ENCODE results near the gene JMJD1C.
A peak's percentile ranks its signal among the peaks of the same experiment; 100 is the strongest.
"Not testable (repeated sequence)": the region's sequence is repeated elsewhere in the genome, so short reads cannot be mapped to it uniquely, and the experiment has no call there.

Gene JMJD1C

GRCh38 chr10:63465293-63466143 is at the start of gene JMJD1C:
JMJD1C (minus strand) TSS chr10:63465977; CDS start chr10:63465662, 315 bp downstream.
- H3K27me3 Mint-ChIP-seq = no peaks in the 10 kb centered on the region
- H3K27ac Mint-ChIP-seq = peak within 1 kb of the TSS; percentile 80
- no peaks in the 10 kb centered on the region for H3K9me3 Mint-ChIP-seq
- H3K4me1 Mint-ChIP-seq = peaks cover 51% of the 10 kb centered on the region
- peak within 1 kb of the TSS; percentile 89 for H3K4me3 Mint-ChIP-seq
- H3K36me3 Mint-ChIP-seq = no peaks in the 10 kb centered on the region

- no peak overlapping the region for H3K4me3 Mint-ChIP-seq
- no peak overlapping the region for H3K27ac Mint-ChIP-seq
- no peaks in the 10 kb centered on the region for H3K27me3 Mint-ChIP-seq
- H3K9me3 Mint-ChIP-seq = no peaks in the 10 kb centered on the region
- peaks cover 16% of the 10 kb centered on the region for H3K36me3 Mint-ChIP-seq
- H3K4me1 Mint-ChIP-seq = peaks cover 78% of the 10 kb centered on the region
Observed at GRCh38 chr10:63515002-63515763, 49.4 kb upstream of the JMJD1C start.

GRCh38 chr10:63506554-63506953 is 40.8 kb upstream of the JMJD1C start:
- peaks cover 48% of the 10 kb centered on the region for H3K4me1 Mint-ChIP-seq
- H3K27ac Mint-ChIP-seq = no peak overlapping the region
- no peak overlapping the region for H3K4me3 Mint-ChIP-seq
- no peaks in the 10 kb centered on the region for H3K9me3 Mint-ChIP-seq
- H3K36me3 Mint-ChIP-seq = peaks cover 19% of the 10 kb centered on the region
- H3K27me3 Mint-ChIP-seq = no peaks in the 10 kb centered on the region

GRCh38 chr10:63505562-63505961 is 39.8 kb upstream of the JMJD1C start:
- no peak overlapping the region for H3K4me3 Mint-ChIP-seq
- H3K9me3 Mint-ChIP-seq = no peaks in the 10 kb centered on the region
- peaks cover 23% of the 10 kb centered on the region for H3K36me3 Mint-ChIP-seq
- H3K27me3 Mint-ChIP-seq = no peaks in the 10 kb centered on the region
- peaks cover 49% of the 10 kb centered on the region for H3K4me1 Mint-ChIP-seq
- H3K27ac Mint-ChIP-seq = no peak overlapping the region

GRCh38 chr10:63504145-63504881 is 38.5 kb upstream of the JMJD1C start:
- no peak overlapping the region for H3K4me3 Mint-ChIP-seq
- H3K27ac Mint-ChIP-seq = no peak overlapping the region
- H3K4me1 Mint-ChIP-seq = peaks cover 50% of the 10 kb centered on the region
- H3K9me3 Mint-ChIP-seq = no peaks in the 10 kb centered on the region
- H3K27me3 Mint-ChIP-seq = no peaks in the 10 kb centered on the region
- H3K36me3 Mint-ChIP-seq = peaks cover 26% of the 10 kb centered on the region

GRCh38 chr10:63503395-63503794 is 37.6 kb upstream of the JMJD1C start:
- Mint-ChIP-seq H3K4me1 (peaks cover 50% of the 10 kb centered on the region), H3K4me3 (no peak overlapping the region), H3K9me3 (no peaks in the 10 kb centered on the region), H3K27ac (no peak overlapping the region), H3K27me3 (no peaks in the 10 kb centered on the region), H3K36me3 (peaks cover 26% of the 10 kb centered on the region)

GRCh38 chr10:63502832-63503231 is 37.1 kb upstream of the JMJD1C start:
- Mint-ChIP-seq H3K27ac (no peak overlapping the region), H3K27me3 (no peaks in the 10 kb centered on the region), H3K36me3 (peaks cover 23% of the 10 kb centered on the region), H3K4me3 (no peak overlapping the region), H3K9me3 (no peaks in the 10 kb centered on the region), H3K4me1 (peaks cover 49% of the 10 kb centered on the region)

GRCh38 chr10:63501954-63502353 is 36.2 kb upstream of the JMJD1C start:
- Mint-ChIP-seq H3K4me1 (peaks cover 56% of the 10 kb centered on the region), H3K9me3 (no peaks in the 10 kb centered on the region), H3K27ac (no peak overlapping the region), H3K36me3 (peaks cover 19% of the 10 kb centered on the region), H3K4me3 (no peak overlapping the region), H3K27me3 (no peaks in the 10 kb centered on the region)

GRCh38 chr10:63500551-63500950 is 34.8 kb upstream of the JMJD1C start:
- H3K9me3 Mint-ChIP-seq, H3K4me3 Mint-ChIP-seq, H3K27ac Mint-ChIP-seq, H3K27me3 Mint-ChIP-seq: not testable (repeated sequence)
- Mint-ChIP-seq H3K4me1 (peaks cover 55% of the 10 kb centered on the region), H3K36me3 (peaks cover 25% of the 10 kb centered on the region)

- no peak overlapping the region for H3K4me3 Mint-ChIP-seq
- no peaks in the 10 kb centered on the region for H3K27me3 Mint-ChIP-seq
- peaks cover 45% of the 10 kb centered on the region for H3K4me1 Mint-ChIP-seq
- no peak overlapping the region for H3K27ac Mint-ChIP-seq
- H3K9me3 Mint-ChIP-seq = no peaks in the 10 kb centered on the region
- peaks cover 25% of the 10 kb centered on the region for H3K36me3 Mint-ChIP-seq
Observed at GRCh38 chr10:63498665-63499064, 32.9 kb upstream of the JMJD1C start.

GRCh38 chr10:63497321-63497720 is 31.5 kb upstream of the JMJD1C start:
- Mint-ChIP-seq H3K4me1 (peaks cover 41% of the 10 kb centered on the region), H3K27ac (no peak overlapping the region), H3K36me3 (peaks cover 25% of the 10 kb centered on the region), H3K4me3 (no peak overlapping the region), H3K9me3 (no peaks in the 10 kb centered on the region), H3K27me3 (no peaks in the 10 kb centered on the region)

GRCh38 chr10:63496561-63496960 is 30.8 kb upstream of the JMJD1C start:
- H3K36me3 Mint-ChIP-seq = peaks cover 24% of the 10 kb centered on the region
- peaks cover 47% of the 10 kb centered on the region for H3K4me1 Mint-ChIP-seq
- H3K9me3 Mint-ChIP-seq = no peaks in the 10 kb centered on the region
- H3K4me3 Mint-ChIP-seq = no peak overlapping the region
- H3K27me3 Mint-ChIP-seq = no peaks in the 10 kb centered on the region
- no peak overlapping the region for H3K27ac Mint-ChIP-seq

GRCh38 chr10:63494951-63495350 is 29.2 kb upstream of the JMJD1C start:
- H3K9me3 Mint-ChIP-seq = no peaks in the 10 kb centered on the region
- peaks cover 42% of the 10 kb centered on the region for H3K4me1 Mint-ChIP-seq
- no peaks in the 10 kb centered on the region for H3K27me3 Mint-ChIP-seq
- H3K4me3 Mint-ChIP-seq = no peak overlapping the region
- no peak overlapping the region for H3K27ac Mint-ChIP-seq
- H3K36me3 Mint-ChIP-seq = peaks cover 18% of the 10 kb centered on the region

- peaks cover 15% of the 10 kb centered on the region for H3K36me3 Mint-ChIP-seq
- H3K4me1 Mint-ChIP-seq = peaks cover 32% of the 10 kb centered on the region
- H3K4me3 Mint-ChIP-seq = no peak overlapping the region
- no peaks in the 10 kb centered on the region for H3K27me3 Mint-ChIP-seq
- H3K9me3 Mint-ChIP-seq = no peaks in the 10 kb centered on the region
- no peak overlapping the region for H3K27ac Mint-ChIP-seq
Observed at GRCh38 chr10:63493004-63493403, 27.2 kb upstream of the JMJD1C start.

GRCh38 chr10:63492317-63492690 is 26.5 kb upstream of the JMJD1C start:
- H3K9me3 Mint-ChIP-seq, H3K4me3 Mint-ChIP-seq, H3K27me3 Mint-ChIP-seq, H3K27ac Mint-ChIP-seq: not testable (repeated sequence)
- Mint-ChIP-seq H3K36me3 (peaks cover 15% of the 10 kb centered on the region), H3K4me1 (peaks cover 26% of the 10 kb centered on the region)

Data from activated naive CD4-positive, alpha-beta T cell treated with anti-CD3 and anti-CD28 coated beads, Interleukin-2, amount 50 U/mL, for 24 hours (primary cell).